HG02938 (cell line): ENCODE results near the gene LRRC58.

Source experiments
- ATAC-seq: cut with Tn5 transposase; IDR thresholded peaks from one replicate; pipeline ENCODE4 v1.9.1; 2021; ENCODE audit warnings: mild to moderate bottlenecking, moderate library complexity; ENCODE audit not compliant: unreplicated experiment

The LRRC58 gene

DNA sequence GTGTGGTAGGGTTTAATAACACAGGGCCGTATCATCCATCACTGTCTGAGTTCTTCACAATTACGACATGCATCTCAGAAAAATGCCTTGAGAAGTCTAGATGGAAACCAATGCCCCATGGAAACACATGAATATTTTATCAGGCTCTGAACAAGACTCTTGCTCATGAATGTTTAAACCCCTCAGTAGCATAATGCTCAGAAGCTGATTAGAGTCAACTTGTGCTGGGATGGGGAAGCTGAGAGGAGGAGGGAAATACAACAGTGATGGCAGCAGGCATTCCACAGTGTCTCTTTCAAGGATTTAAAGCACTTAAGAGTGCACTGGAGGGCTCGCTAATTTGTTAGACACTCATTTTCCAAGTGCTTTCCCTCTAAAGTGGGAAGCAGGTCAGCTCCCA lies 67.9 kb downstream of the LRRC58 start:
- no peak for ATAC-seq

DNA sequence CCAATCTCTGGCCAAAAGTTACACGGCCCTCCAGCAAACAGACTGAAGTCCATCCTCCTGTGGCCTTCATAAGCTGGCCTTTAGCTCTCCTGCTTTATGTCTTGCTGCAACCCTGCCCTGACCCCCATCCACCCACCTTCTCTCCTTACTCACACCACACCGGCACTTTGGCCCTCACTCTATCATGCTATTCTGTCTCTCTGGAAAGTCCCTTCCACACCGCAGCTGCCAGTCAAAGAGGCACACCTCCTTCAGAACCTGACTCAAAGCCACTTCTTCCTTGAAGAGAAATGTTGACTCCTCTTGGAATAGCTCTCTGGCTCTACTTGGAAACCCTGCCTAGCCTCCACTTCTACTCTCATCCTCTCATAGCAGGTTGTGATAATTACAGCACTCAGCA lies 68.6 kb downstream of the LRRC58 start:
- no peak for ATAC-seq

DNA sequence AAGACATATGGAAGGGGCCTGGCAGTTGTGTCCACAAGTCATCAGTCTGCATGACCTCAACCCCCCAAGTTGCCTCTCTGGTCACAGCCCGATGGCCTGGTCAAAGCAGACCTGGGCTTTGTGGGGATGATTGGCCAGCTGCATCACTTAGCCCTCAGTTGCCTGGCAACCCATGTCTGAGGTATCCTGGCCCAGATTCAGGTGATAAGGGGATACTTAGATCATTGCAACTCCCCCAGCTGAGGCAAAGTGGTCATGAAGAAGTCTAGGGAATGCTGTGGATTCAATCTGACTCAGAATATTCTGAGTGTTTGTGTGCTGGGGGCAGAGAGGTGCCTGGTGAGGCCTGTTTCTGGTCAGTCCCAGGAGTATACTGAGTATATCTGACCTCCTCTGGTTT lies 69.1 kb downstream of the LRRC58 start:
- ATAC-seq: no peak

DNA sequence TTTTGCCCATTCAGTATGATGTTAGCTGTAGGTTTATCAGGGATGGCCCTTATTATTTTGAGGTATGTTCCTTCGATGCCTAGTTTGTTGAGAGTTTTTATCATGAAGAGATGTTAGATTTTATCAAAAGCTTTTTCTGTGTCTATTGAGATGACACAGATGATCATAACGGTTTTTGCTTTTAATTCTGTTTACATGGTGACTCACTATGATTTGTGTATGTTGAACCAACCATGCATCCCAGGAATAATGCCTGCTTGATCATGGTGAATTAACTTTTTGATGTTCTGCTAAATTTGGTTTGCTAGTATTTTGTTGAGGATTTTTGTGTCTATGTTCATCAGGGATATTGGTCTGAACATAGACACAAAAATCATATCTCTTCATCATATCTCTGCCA lies 72.4 kb downstream of the LRRC58 start:
- no peak for ATAC-seq

DNA sequence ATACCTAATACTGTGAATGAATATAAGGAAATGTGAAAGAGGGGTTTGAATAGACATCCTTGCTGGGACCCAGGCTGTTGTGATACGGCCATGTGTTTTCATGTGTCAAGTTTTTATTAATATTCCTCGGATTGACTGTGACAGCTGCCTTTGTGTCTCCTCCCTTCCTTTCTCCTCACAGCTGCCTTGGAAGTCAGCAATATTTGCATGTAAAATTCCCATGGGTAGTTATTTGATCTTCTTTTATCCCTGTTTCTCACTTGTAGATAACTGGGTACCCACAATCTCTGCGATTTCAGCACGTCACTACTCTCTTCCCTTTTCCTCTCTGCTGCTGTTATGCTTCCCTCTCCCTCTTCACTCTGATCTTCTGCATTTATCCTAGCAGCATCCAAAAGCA lies 73.5 kb downstream of the LRRC58 start:
- no peak for ATAC-seq

DNA sequence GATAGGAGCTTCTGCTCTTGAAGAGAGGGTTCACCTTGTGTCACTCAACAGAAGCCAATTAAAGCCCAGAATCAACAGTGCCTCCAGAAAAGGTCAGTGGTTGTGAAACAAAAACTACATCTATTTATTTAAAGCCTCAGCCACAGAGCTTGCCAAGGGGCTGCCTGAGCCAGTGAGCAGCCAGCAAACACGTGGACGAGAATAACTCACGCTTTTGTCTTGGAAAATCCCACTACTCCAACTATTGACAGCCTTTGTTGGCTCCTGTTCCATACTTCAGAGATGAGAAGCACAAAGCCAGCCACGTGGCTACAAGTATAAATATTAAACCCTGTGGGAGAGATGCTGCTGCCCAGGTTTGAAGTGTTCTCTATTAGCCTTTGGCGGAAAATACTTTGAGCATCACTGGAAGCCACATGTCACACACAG lies 74.4 kb downstream of the LRRC58 start:
- ATAC-seq: no peak
